K562 (cell line): ENCODE results near the gene BCL2L12. TPM values are rescaled to one million over a fixed set of nuclear protein-coding genes. Genes with fewer than 3 reads are reported as not detected.

Experiments
- BCOR ChIP-seq: fragments of 450-650 bp; IDR thresholded peaks from 2 replicates; pipeline ENCODE4 v1.6.1; 2016
- BRF1 ChIP-seq: IDR thresholded peaks from 3 replicates; pipeline ENCODE4 v1.6.1; 2011; ENCODE audit warnings: borderline replicate concordance, mild to moderate bottlenecking; ENCODE audit not compliant: insufficient read length; ENCODE audit errors: extremely low read depth
- CEBPG ChIP-seq, 3 experiments: fragments of 200-800 bp in 1 of 3; sonication (Bioruptor generic) in 1 of 3; sonication (generic) in 1 of 3; formaldehyde crosslinking in 1 of 3; IDR thresholded peaks in 2 of 3; conservative IDR thresholded peaks in 1 of 3; 2 replicates each; pipeline versions ENCODE4 v1.6.1 to v1.8.0; 2016 to 2022; ENCODE audit warnings: missing compliant biosample characterization in 2 of 3, missing genetic modification characterization in 2 of 3, mild to moderate bottlenecking in 1 of 3, missing genetic modification reagents in 1 of 3
- FOXM1 ChIP-seq, 2 experiments: fragments of 450-650 bp in 1 of 2; sonication (generic) in 1 of 2; formaldehyde crosslinking in 1 of 2; IDR thresholded peaks; 2 replicates each; pipeline versions ENCODE4 v1.6.1 to v1.9.0; 2017 to 2022; ENCODE audit warnings: low read depth in 2 of 2, mild to moderate bottlenecking in 2 of 2, missing genetic modification reagents in 1 of 2, moderate library complexity in 1 of 2
- HDAC2 ChIP-seq: fragments of 450-650 bp; IDR thresholded peaks from 2 replicates; pipeline ENCODE4 v1.6.1; 2016; ENCODE audit warnings: mild to moderate bottlenecking
- HNRNPH1 ChIP-seq: fragments of 200-400 bp; formaldehyde crosslinking; optimal IDR thresholded peaks from 2 replicates; pipeline ENCODE3; 2017; ENCODE audit warnings: low read depth, mild to moderate bottlenecking, low read length, moderate library complexity
- HNRNPL ChIP-seq: fragments of 200-400 bp; formaldehyde crosslinking; IDR thresholded peaks from 2 replicates; pipeline ENCODE4 v1.6.1; 2017; ENCODE audit warnings: low read depth, mild to moderate bottlenecking, low read length
- KHSRP ChIP-seq: fragments of 450-650 bp; IDR thresholded peaks from 2 replicates; pipeline ENCODE4 v1.6.1; 2017
- MBD2 ChIP-seq: sonication (generic); IDR thresholded peaks from 2 replicates; pipeline ENCODE4 v1.6.1; 2016; ENCODE audit warnings: low read depth, borderline replicate concordance
- POLR2AphosphoS5 ChIP-seq: IDR thresholded peaks from 2 replicates; pipeline ENCODE4 v1.6.1; 2011; ENCODE audit warnings: mild to moderate bottlenecking, low read depth, low read length, moderate library complexity; ENCODE audit not compliant: control insufficient read depth, insufficient read depth
- POU5F1 ChIP-seq: fragments of 150-350 bp; IDR thresholded peaks from 2 replicates; pipeline ENCODE4 v1.6.1; 2014; ENCODE audit warnings: borderline replicate concordance, low read length, low read depth, mild to moderate bottlenecking; ENCODE audit not compliant: partially characterized antibody
- TBP ChIP-seq: optimal IDR thresholded peaks from 2 replicates; pipeline ENCODE3; 2011; ENCODE audit warnings: low read depth, low read length, improper control_type of control experiment
- TCF3 ChIP-seq: sonication (generic); formaldehyde crosslinking; IDR thresholded peaks from 2 replicates; pipeline ENCODE4 v1.4.0; 2020; ENCODE audit warnings: mild to moderate bottlenecking, missing genetic modification reagents
- ZEB2 ChIP-seq: fragments of 450-650 bp; IDR thresholded peaks from 2 replicates; pipeline ENCODE4 v1.6.1; 2016
- ZKSCAN3 ChIP-seq: fragments of 250-450 bp; sonication (Bioruptor Pico); IDR thresholded peaks from 2 replicates; pipeline ENCODE4 v1.4.0; 2020
- ZNF232 ChIP-seq: sonication (generic); formaldehyde crosslinking; IDR thresholded peaks from 2 replicates; pipeline ENCODE4 v1.8.0; 2022; ENCODE audit warnings: mild to moderate bottlenecking, missing genetic modification reagents
- ZNF444 ChIP-seq: fragments of 250-450 bp; sonication (Bioruptor Pico); IDR thresholded peaks from 2 replicates; pipeline ENCODE4 v1.4.0; 2020; ENCODE audit warnings: mild to moderate bottlenecking, moderate library complexity
- ZNF764 ChIP-seq: fragments of 250-450 bp; sonication (Bioruptor Pico); IDR thresholded peaks from 2 replicates; pipeline ENCODE4 v1.4.0; 2020; ENCODE audit warnings: low read depth, mild to moderate bottlenecking, moderate library complexity
- polyA plus RNA-seq, 8 experiments: library from polyadenylated mRNA; depleted of rRNA in 4 of 8; stranded (reverse) in 5 of 8; unstranded in 3 of 8; fragments of >200 nt; fragmentation: Nextera tagmentation in 2 of 8; fragmentation: Illumina TruSeq in 1 of 8; extraction: Ambion mirVana in 2 of 8; extraction: Trizol in 1 of 8; gene quantifications; 2 replicates each; pipeline versions ENCODE4 v1.2.1 to v1.2.3, GENCODE V29; 2011 to 2014; ENCODE audit warnings: inconsistent platforms in 1 of 8, missing spikeins in 1 of 8
- total RNA-seq, 7 experiments: library from RNA; depleted of rRNA in 6 of 7; stranded (reverse); fragments of >200 nt in 6 of 7; fragmentation: Illumina TruSeq in 2 of 7; extraction: Trizol in 2 of 7; gene quantifications; 2 replicates each; pipeline versions ENCODE4 v1.2.1 to v1.2.3, GENCODE V29; 2011 to 2021; ENCODE audit warnings: low replicate concordance in 1 of 7
- TF ChIP-seq, protein P1 (sequence below): fragments of 250-450 bp; sonication (Bioruptor Pico); IDR thresholded peaks from 2 replicates; pipeline ENCODE4 v1.5.0; 2020; ENCODE audit warnings: mild to moderate bottlenecking, borderline replicate concordance
- TF ChIP-seq, protein P2 (sequence below): fragments of 450-650 bp; conservative IDR thresholded peaks from 2 replicates; pipeline ENCODE4 v1.6.1; 2016; ENCODE audit warnings: missing genetic modification characterization, low read depth, mild to moderate bottlenecking, control low read depth, missing compliant biosample characterization
- TF ChIP-seq, protein P3 (sequence below): sonication (generic); formaldehyde crosslinking; IDR thresholded peaks from 2 replicates; pipeline ENCODE4 v1.5.0; 2020; ENCODE audit warnings: missing genetic modification reagents
- TF ChIP-seq, protein P4 (sequence below): fragments of 250-450 bp; sonication (Bioruptor Pico); IDR thresholded peaks from 2 replicates; pipeline ENCODE4 v1.9.0; 2021; ENCODE audit warnings: mild to moderate bottlenecking

BCL2L12 gene
- total and polyA plus RNA-seq, 9 of the 15 experiments (the other 6 are each of a cell fraction or from before 2014, with no cell fraction given) = 7.4 to 263 (median 81.2) TPM

DNA sequence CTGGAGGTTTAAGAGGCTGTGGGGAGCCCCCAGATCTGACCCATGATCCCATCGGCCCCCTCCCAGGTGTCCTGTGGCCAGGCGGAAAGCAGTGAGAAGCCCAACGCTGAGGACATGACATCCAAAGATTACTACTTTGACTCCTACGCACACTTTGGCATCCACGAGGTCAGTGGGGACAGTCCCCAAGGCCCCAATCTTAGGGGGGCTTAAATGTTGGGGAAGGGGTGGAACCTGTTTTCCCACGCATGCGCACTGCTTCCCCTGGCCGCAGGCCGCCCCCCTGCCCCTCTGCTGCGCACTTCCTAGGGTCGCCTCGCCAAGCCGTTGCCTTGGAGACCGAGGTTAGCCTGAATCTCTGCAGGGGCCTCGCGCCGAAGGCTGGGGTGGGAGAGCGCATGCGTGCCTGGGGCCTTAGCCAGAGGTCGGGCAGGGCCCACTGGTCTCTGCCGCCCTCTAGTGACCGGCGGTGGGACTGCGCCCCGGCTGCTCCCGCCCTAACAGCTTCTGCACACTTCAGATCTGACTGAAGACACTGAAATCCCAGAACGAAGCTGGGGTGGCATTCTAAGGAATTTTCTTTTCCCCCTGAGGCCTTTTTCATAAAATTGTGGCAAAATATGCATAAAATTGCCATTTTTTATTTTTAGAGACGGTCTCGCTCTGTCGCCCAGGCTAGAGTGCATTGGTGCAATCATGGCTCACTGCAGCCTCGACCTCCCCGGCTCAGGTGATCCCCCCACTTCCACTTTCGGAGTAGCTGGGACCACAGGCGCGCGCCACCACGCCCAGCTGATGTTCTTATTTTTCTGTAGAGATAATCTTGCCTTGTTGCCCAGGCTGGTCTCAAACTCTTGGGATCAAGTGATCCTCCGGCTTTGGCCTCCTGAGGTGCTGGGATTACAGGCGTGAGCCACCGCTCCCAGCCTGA lies 15.0 kb downstream of the BCL2L12 start (continued):
- TF ChIP-seq HNRNPH1 = no peak
- no peak for TF ChIP-seq ZNF444 (CRISPR knock-in tag)
- 0 out of 2 replicates have a peak, but pooled peaks have one; percentile 69 for TF ChIP-seq ZNF764
- TF ChIP-seq BCOR = no peak
- TF ChIP-seq, protein P1, sequence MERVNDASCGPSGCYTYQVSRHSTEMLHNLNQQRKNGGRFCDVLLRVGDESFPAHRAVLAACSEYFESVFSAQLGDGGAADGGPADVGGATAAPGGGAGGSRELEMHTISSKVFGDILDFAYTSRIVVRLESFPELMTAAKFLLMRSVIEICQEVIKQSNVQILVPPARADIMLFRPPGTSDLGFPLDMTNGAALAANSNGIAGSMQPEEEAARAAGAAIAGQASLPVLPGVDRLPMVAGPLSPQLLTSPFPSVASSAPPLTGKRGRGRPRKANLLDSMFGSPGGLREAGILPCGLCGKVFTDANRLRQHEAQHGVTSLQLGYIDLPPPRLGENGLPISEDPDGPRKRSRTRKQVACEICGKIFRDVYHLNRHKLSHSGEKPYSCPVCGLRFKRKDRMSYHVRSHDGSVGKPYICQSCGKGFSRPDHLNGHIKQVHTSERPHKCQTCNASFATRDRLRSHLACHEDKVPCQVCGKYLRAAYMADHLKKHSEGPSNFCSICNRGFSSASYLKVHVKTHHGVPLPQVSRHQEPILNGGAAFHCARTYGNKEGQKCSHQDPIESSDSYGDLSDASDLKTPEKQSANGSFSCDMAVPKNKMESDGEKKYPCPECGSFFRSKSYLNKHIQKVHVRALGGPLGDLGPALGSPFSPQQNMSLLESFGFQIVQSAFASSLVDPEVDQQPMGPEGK (CRISPR knock-in tag) = no peak
- no peak for TF ChIP-seq POLR2AphosphoS5
- no peak for TF ChIP-seq FOXM1 (IDR thresholded peaks at IDR 0.05; ENCODE audit: low read depth)
- peak; percentile 65; the same call in 1 of the 2 replicates for TF ChIP-seq FOXM1 (CRISPR knock-in tag; IDR thresholded peaks at IDR 0.05; ENCODE audit: low read depth)
- no peak for TF ChIP-seq ZNF232 (CRISPR knock-in tag)
- no peak for TF ChIP-seq HNRNPL
- no peak for TF ChIP-seq BRF1
- no peak for TF ChIP-seq ZEB2
- TF ChIP-seq, protein P2, sequence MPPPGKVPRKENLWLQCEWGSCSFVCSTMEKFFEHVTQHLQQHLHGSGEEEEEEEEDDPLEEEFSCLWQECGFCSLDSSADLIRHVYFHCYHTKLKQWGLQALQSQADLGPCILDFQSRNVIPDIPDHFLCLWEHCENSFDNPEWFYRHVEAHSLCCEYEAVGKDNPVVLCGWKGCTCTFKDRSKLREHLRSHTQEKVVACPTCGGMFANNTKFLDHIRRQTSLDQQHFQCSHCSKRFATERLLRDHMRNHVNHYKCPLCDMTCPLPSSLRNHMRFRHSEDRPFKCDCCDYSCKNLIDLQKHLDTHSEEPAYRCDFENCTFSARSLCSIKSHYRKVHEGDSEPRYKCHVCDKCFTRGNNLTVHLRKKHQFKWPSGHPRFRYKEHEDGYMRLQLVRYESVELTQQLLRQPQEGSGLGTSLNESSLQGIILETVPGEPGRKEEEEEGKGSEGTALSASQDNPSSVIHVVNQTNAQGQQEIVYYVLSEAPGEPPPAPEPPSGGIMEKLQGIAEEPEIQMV (tag) = no peak
- no peak for TF ChIP-seq TBP
- TF ChIP-seq TCF3 (CRISPR knock-in tag) = no peak
- 0 out of 2 replicates have a peak, but pooled peaks have one; percentile 25 for TF ChIP-seq HDAC2
- TF ChIP-seq MBD2 = no peak
- TF ChIP-seq CEBPG (CRISPR knock-in tag; IDR thresholded peaks at IDR 0.05) = no peak
- TF ChIP-seq CEBPG (tag; conservative IDR thresholded peaks at IDR 0.05 in 1 of 2, IDR thresholded peaks at IDR 0.05 in 1 of 2) = no peak
- no peak for TF ChIP-seq ZKSCAN3
- TF ChIP-seq, protein P3, sequence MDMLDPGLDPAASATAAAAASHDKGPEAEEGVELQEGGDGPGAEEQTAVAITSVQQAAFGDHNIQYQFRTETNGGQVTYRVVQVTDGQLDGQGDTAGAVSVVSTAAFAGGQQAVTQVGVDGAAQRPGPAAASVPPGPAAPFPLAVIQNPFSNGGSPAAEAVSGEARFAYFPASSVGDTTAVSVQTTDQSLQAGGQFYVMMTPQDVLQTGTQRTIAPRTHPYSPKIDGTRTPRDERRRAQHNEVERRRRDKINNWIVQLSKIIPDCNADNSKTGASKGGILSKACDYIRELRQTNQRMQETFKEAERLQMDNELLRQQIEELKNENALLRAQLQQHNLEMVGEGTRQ (CRISPR knock-in tag) = no peak
- TF ChIP-seq, protein P4, sequence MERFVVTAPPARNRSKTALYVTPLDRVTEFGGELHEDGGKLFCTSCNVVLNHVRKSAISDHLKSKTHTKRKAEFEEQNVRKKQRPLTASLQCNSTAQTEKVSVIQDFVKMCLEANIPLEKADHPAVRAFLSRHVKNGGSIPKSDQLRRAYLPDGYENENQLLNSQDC (CRISPR knock-in tag) = no peak
- TF ChIP-seq KHSRP = no peak
- no peak for TF ChIP-seq POU5F1
